Measurements from ENCODE around the gene BRS3. TPM values are rescaled to one million over a fixed set of nuclear protein-coding genes. Genes with fewer than 3 reads are reported as not detected.

BRS3 gene
- total and polyA plus RNA-seq, 9 of the 15 experiments (the other 6 are each of a cell fraction or from before 2014, with no cell fraction given), result not detected

- no TSS peak for BruUV-seq (replicated peaks)
- ATAC-seq (no peak), DNase-seq (ENCODE audit: extremely low read depth in 1 of 4, low spot score in 3 of 4) (no peak), FAIRE-seq (no peak)
- 0% methylated on average over 5 of the region's 7 CpGs for WGBS (ENCODE audit: insufficient coverage, low coverage, missing lambda C conversion rate)
- Histone ChIP-seq H3K4me1 (replicated peaks in 1 of 2; ENCODE audit: control insufficient read depth in 2 of 2, insufficient read depth in 2 of 2, low read length in 2 of 2) (peaks cover 0 to 8% of the 10 kb centered on the region in 2 experiments; a peak in 1 of 5 replicates), H3K79me2 (ENCODE audit: control insufficient read depth, insufficient read depth, low read length) (no peaks in the 10 kb centered on the region), H3K4me2 (ENCODE audit: insufficient read depth, low read length) (no peak overlapping the region), H3K9me1 (ENCODE audit: control insufficient read depth, insufficient read depth, low read length) (no peaks in the 10 kb centered on the region), H4K20me1 (replicated peaks; ENCODE audit: control insufficient read depth, insufficient read depth, low read length) (no peaks in the 10 kb centered on the region), H3K36me3 (ENCODE audit: control insufficient read depth, insufficient read depth, low read length) (no peaks in the 10 kb centered on the region), H2AFZ (ENCODE audit: low read depth, low read length) (no peak overlapping the region), H3K9ac (ENCODE audit: insufficient read depth in 1 of 2, low read depth in 2 of 2, low read length in 2 of 2) (no peak overlapping the region), H3K27ac (ENCODE audit: extremely low read depth, low read depth, low read length) (no peak overlapping the region), H3K9me3 (replicated peaks; ENCODE audit: control insufficient read depth, insufficient read depth, low read depth, low read length) (no peaks in the 10 kb centered on the region), H3K27me3 (ENCODE audit: control insufficient read depth in 2 of 2, insufficient read depth in 2 of 2, low read length in 2 of 2) (peaks cover 0 to 27% of the 10 kb centered on the region in 2 experiments), H3K4me3 (no peak overlapping the region)
- ChIA-PET POLR2A (interaction anchor here (0.6 kb wide), 2 partner anchors 340 to 1283 kb away, joined by 3 to 4 read pairs; no protein-coding TSS in a partner anchor), CTCF (ENCODE audit: low intra/inter-chr PET ratio) (no interaction called here)
- in situ Hi-C loops (cut with MboI) (no loop called here), intact Hi-C loops (cut with micrococcal nuclease) (no loop called here)
- TF ChIP-seq FOXK1 (CRISPR knock-in tag; IDR thresholded peaks at IDR 0.05; ENCODE audit: borderline replicate concordance) (no peak), HNRNPUL1 (IDR thresholded peaks at IDR 0.05; ENCODE audit: low read length) (no peak), BCOR (IDR thresholded peaks at IDR 0.05) (no peak), E2F5 (CRISPR knock-in tag; IDR thresholded peaks at IDR 0.05) (no peak), ARID2 (IDR thresholded peaks at IDR 0.05) (no peak), YY1 (IDR thresholded peaks at IDR 0.05; ENCODE audit: borderline replicate concordance in 1 of 3, control insufficient read depth in 1 of 3, extremely low read depth in 1 of 3, insufficient read depth in 3 of 3, insufficient read length in 1 of 3, insufficient replicate concordance in 2 of 3, low read depth in 1 of 3, low read length in 2 of 3) (no peak), RFX7 (CRISPR knock-in tag; IDR thresholded peaks at IDR 0.05) (no peak), ZBTB8A (IDR thresholded peaks at IDR 0.05; ENCODE audit: partially characterized antibody) (no peak), SMARCE1 (IDR thresholded peaks at IDR 0.05) (no peak), L3MBTL2 (IDR thresholded peaks at IDR 0.05) (no peak), FOXM1 (IDR thresholded peaks at IDR 0.05; ENCODE audit: low read depth) (no peak), FOXM1 (CRISPR knock-in tag; IDR thresholded peaks at IDR 0.05; ENCODE audit: low read depth) (no peak), ATF7 (IDR thresholded peaks at IDR 0.05) (no peak), ARNT (IDR thresholded peaks at IDR 0.05) (no peak), MEIS2 (IDR thresholded peaks at IDR 0.05; ENCODE audit: partially characterized antibody) (no peak)
Observed at GRCh38 chrX:136542281-136542680, 54.5 kb downstream of the BRS3 start.

Other genes with a start within 250 kb of the BRS3 start
- gene MAP7D3, start 236.5 kb upstream of the BRS3 start, total RNA-seq (2014; rRNA removed), result 23.0 and 27.7 TPM in 2 replicates
- gene MAP7D3, start 236.5 kb upstream of the BRS3 start, total RNA-seq (2014; rRNA removed; fragmentation: Illumina TruSeq; extraction: Trizol), result 19.6 and 20.9 TPM in 2 replicates
- 22.0 TPM in 2 replicates for gene MAP7D3, start 236.5 kb upstream of the BRS3 start, total RNA-seq (2015; rRNA removed; fragmentation: Illumina TruSeq; extraction: Trizol)
- gene MAP7D3, start 236.5 kb upstream of the BRS3 start, total RNA-seq (2021), result 12.6 and 13.3 TPM in 2 replicates
- gene MAP7D3, start 236.5 kb upstream of the BRS3 start, polyA plus RNA-seq (2011; rRNA removed), result 6.9 and 13.2 TPM in 2 replicates
- 15.7 and 20.2 TPM in 2 replicates for gene MAP7D3, start 236.5 kb upstream of the BRS3 start, polyA plus RNA-seq (2014; fragmentation: Illumina TruSeq; extraction: Trizol)
- 1 to 10 TPM; 9.4 to 9.9 TPM for gene MAP7D3, start 236.5 kb upstream of the BRS3 start, polyA plus RNA-seq (2014; fragmentation: Nextera tagmentation; extraction: Ambion mirVana)
- gene MAP7D3, start 236.5 kb upstream of the BRS3 start, polyA plus RNA-seq (2014; rRNA removed), result 14.0 and 20.0 TPM in 2 replicates
- not detected in 2 replicates for gene ADGRG4, start 187.0 kb upstream of the BRS3 start, total RNA-seq (2014; rRNA removed)
- gene ADGRG4, start 187.0 kb upstream of the BRS3 start, total RNA-seq (2014; rRNA removed; fragmentation: Illumina TruSeq; extraction: Trizol), result not detected in 2 replicates
- not detected in 2 replicates for gene ADGRG4, start 187.0 kb upstream of the BRS3 start, total RNA-seq (2015; rRNA removed; fragmentation: Illumina TruSeq; extraction: Trizol)
- not detected in 2 replicates for gene ADGRG4, start 187.0 kb upstream of the BRS3 start, total RNA-seq (2021)
- gene ADGRG4, start 187.0 kb upstream of the BRS3 start, polyA plus RNA-seq (2011; rRNA removed), result not detected in 2 replicates
- not detected in 2 replicates for gene ADGRG4, start 187.0 kb upstream of the BRS3 start, polyA plus RNA-seq (2014; fragmentation: Illumina TruSeq; extraction: Trizol)
- not detected for gene ADGRG4, start 187.0 kb upstream of the BRS3 start, polyA plus RNA-seq (2014; fragmentation: Nextera tagmentation; extraction: Ambion mirVana)
- not detected in 2 replicates for gene ADGRG4, start 187.0 kb upstream of the BRS3 start, polyA plus RNA-seq (2014; rRNA removed)
- 81.3 and 82.5 TPM in 2 replicates for gene HTATSF1, start 9.6 kb downstream of the BRS3 start, total RNA-seq (2014; rRNA removed)
- 77.9 and 85.9 TPM in 2 replicates for gene HTATSF1, start 9.6 kb downstream of the BRS3 start, total RNA-seq (2014; rRNA removed; fragmentation: Illumina TruSeq; extraction: Trizol)
- 82.4 and 87.7 TPM in 2 replicates for gene HTATSF1, start 9.6 kb downstream of the BRS3 start, total RNA-seq (2015; rRNA removed; fragmentation: Illumina TruSeq; extraction: Trizol)
- gene HTATSF1, start 9.6 kb downstream of the BRS3 start, total RNA-seq (2021), result 37.0 and 42.2 TPM in 2 replicates
- 1.4 and 2.6 TPM in 2 replicates for gene HTATSF1, start 9.6 kb downstream of the BRS3 start, polyA plus RNA-seq (2011; rRNA removed)
- gene HTATSF1, start 9.6 kb downstream of the BRS3 start, polyA plus RNA-seq (2014; fragmentation: Illumina TruSeq; extraction: Trizol), result 67.5 and 79.2 TPM in 2 replicates
- gene HTATSF1, start 9.6 kb downstream of the BRS3 start, polyA plus RNA-seq (2014; fragmentation: Nextera tagmentation; extraction: Ambion mirVana), result 10 to 100 TPM; 17.7 to 29.0 TPM
- 25.9 and 32.5 TPM in 2 replicates for gene HTATSF1, start 9.6 kb downstream of the BRS3 start, polyA plus RNA-seq (2014; rRNA removed)
- not detected in 2 replicates for gene VGLL1, start 44.3 kb downstream of the BRS3 start, total RNA-seq (2014; rRNA removed)
- gene VGLL1, start 44.3 kb downstream of the BRS3 start, total RNA-seq (2014; rRNA removed; fragmentation: Illumina TruSeq; extraction: Trizol), result not detected in 2 replicates
- gene VGLL1, start 44.3 kb downstream of the BRS3 start, total RNA-seq (2015; rRNA removed; fragmentation: Illumina TruSeq; extraction: Trizol), result not detected in 2 replicates
- not detected in 2 replicates for gene VGLL1, start 44.3 kb downstream of the BRS3 start, total RNA-seq (2021)
- gene VGLL1, start 44.3 kb downstream of the BRS3 start, polyA plus RNA-seq (2011; rRNA removed), result not detected in 2 replicates
- not detected in 2 replicates for gene VGLL1, start 44.3 kb downstream of the BRS3 start, polyA plus RNA-seq (2014; fragmentation: Illumina TruSeq; extraction: Trizol)
- gene VGLL1, start 44.3 kb downstream of the BRS3 start, polyA plus RNA-seq (2014; fragmentation: Nextera tagmentation; extraction: Ambion mirVana), result not detected
- gene VGLL1, start 44.3 kb downstream of the BRS3 start, polyA plus RNA-seq (2014; rRNA removed), result not detected in 2 replicates
- gene CD40LG, start 160.2 kb downstream of the BRS3 start, total RNA-seq (2014; rRNA removed), result not detected in 2 replicates
- not detected in 2 replicates for gene CD40LG, start 160.2 kb downstream of the BRS3 start, total RNA-seq (2014; rRNA removed; fragmentation: Illumina TruSeq; extraction: Trizol)
- gene CD40LG, start 160.2 kb downstream of the BRS3 start, total RNA-seq (2015; rRNA removed; fragmentation: Illumina TruSeq; extraction: Trizol), result not detected in 2 replicates
- gene CD40LG, start 160.2 kb downstream of the BRS3 start, total RNA-seq (2021), result 0.11 TPM in 1 of 2 replicates, not detected in the other
- not detected in 2 replicates for gene CD40LG, start 160.2 kb downstream of the BRS3 start, polyA plus RNA-seq (2011; rRNA removed)
- gene CD40LG, start 160.2 kb downstream of the BRS3 start, polyA plus RNA-seq (2014; fragmentation: Illumina TruSeq; extraction: Trizol), result not detected in 2 replicates
- gene CD40LG, start 160.2 kb downstream of the BRS3 start, polyA plus RNA-seq (2014; fragmentation: Nextera tagmentation; extraction: Ambion mirVana), result not detected
- not detected in 2 replicates for gene CD40LG, start 160.2 kb downstream of the BRS3 start, polyA plus RNA-seq (2014; rRNA removed)